GM15510 (cell line): ENCODE data around the gene AK5.

Experiments used
- POLR2A ChIP-seq: IDR thresholded peaks from 3 replicates; pipeline ENCODE4 v1.6.1; 2011; ENCODE audit warnings: borderline replicate concordance; ENCODE audit not compliant: insufficient read length; ENCODE audit errors: extremely low read depth

Gene AK5

GRCh38 chr1:77504986-77505385, 223.2 kb downstream of the AK5 start:
- TF ChIP-seq POLR2A = no peak

GRCh38 chr1:77506771-77507170, 225.0 kb downstream of the AK5 start:
- no peak for TF ChIP-seq POLR2A

- no peak for TF ChIP-seq POLR2A
Observed at GRCh38 chr1:77509051-77509492, 227.3 kb downstream of the AK5 start.

GRCh38 chr1:77509898-77510297, 228.1 kb downstream of the AK5 start:
- no peak for TF ChIP-seq POLR2A

- TF ChIP-seq POLR2A = no peak
Observed at GRCh38 chr1:77511440-77511840, 229.6 kb downstream of the AK5 start.

GRCh38 chr1:77513839-77514763, 232.3 kb downstream of the AK5 start:
- no peak for TF ChIP-seq POLR2A

- TF ChIP-seq POLR2A = no peak
Observed at GRCh38 chr1:77514921-77515776, 233.3 kb downstream of the AK5 start.

GRCh38 chr1:77516106-77516505, 234.3 kb downstream of the AK5 start:
- no peak for TF ChIP-seq POLR2A

GRCh38 chr1:77524038-77524437, 242.2 kb downstream of the AK5 start:
- no peak for TF ChIP-seq POLR2A

GRCh38 chr1:77532641-77533040, 250.8 kb downstream of the AK5 start:
- no peak for TF ChIP-seq POLR2A

GRCh38 chr1:77533660-77534305, 252.0 kb downstream of the AK5 start:
- TF ChIP-seq POLR2A = no peak

- TF ChIP-seq POLR2A = no peak
Observed at GRCh38 chr1:77534456-77534855, 252.6 kb downstream of the AK5 start.

- no peak for TF ChIP-seq POLR2A
Observed at GRCh38 chr1:77536813-77537212, 255.0 kb downstream of the AK5 start.

GRCh38 chr1:77538956-77539518, 257.2 kb downstream of the AK5 start:
- TF ChIP-seq POLR2A = no peak
